NK-92 treated with Interleukin-12 subunit alpha and Interleukin-12 subunit beta, amount 100 ng/mL, for 24 hours (cell line): ENCODE data around the gene ETV4.

Experiments
- DNase-seq: peaks from one replicate; lab custom pipeline; 2025; lab: John Stamatoyannopoulos, UW

ETV4 gene

GRCh38 chr17:43572368-43572980, 26.3 kb upstream of the ETV4 start:
- DNase-seq, result no peak

- no peak for DNase-seq
Observed at GRCh38 chr17:43570518-43570928, 24.4 kb upstream of the ETV4 start.

- no peak for DNase-seq
Observed at GRCh38 chr17:43568506-43569082, 22.5 kb upstream of the ETV4 start.

- no peak for DNase-seq
Observed at GRCh38 chr17:43563600-43564594, 17.8 kb upstream of the ETV4 start.

GRCh38 chr17:43562679-43563599, 16.8 kb upstream of the ETV4 start:
- DNase-seq, result no peak

GRCh38 chr17:43560461-43561427, 14.6 kb upstream of the ETV4 start:
- no peak for DNase-seq

- no peak for DNase-seq
Observed at GRCh38 chr17:43559161-43559816, 13.1 kb upstream of the ETV4 start.

GRCh38 chr17:43558805-43559160, 12.6 kb upstream of the ETV4 start:
- DNase-seq, result no peak

GRCh38 chr17:43556292-43556691, 10.2 kb upstream of the ETV4 start:
- DNase-seq, result no peak

- DNase-seq, result no peak
Observed at GRCh38 chr17:43554857-43555256, 8.7 kb upstream of the ETV4 start.

- DNase-seq, result no peak
Observed at GRCh38 chr17:43553573-43553972, 7.4 kb upstream of the ETV4 start.

GRCh38 chr17:43552229-43552837, 6.2 kb upstream of the ETV4 start:
- DNase-seq, result no peak

GRCh38 chr17:43550754-43551153, 4.6 kb upstream of the ETV4 start:
- no peak for DNase-seq

- no peak for DNase-seq
Observed at GRCh38 chr17:43549496-43549895, 3.4 kb upstream of the ETV4 start.

GRCh38 chr17:43548689-43549379, 2.7 kb upstream of the ETV4 start:
- no peak for DNase-seq

- no peak for DNase-seq
Observed at GRCh38 chr17:43547659-43548256, 1.6 kb upstream of the ETV4 start.

- DNase-seq, result no peak
Observed at GRCh38 chr17:43547189-43547550, 1.0 kb upstream of the ETV4 start.

- no peak for DNase-seq
Observed at GRCh38 chr17:43545383-43545632, 832 bp downstream of the ETV4 start.
